GM21360 (cell line): ENCODE data around the gene C2CD3.

Source experiments
- ATAC-seq: cut with Tn5 transposase; IDR thresholded peaks from one replicate; pipeline ENCODE4 v1.9.1; 2021; ENCODE audit warnings: mild to moderate bottlenecking, moderate library complexity; ENCODE audit not compliant: unreplicated experiment

The C2CD3 gene

GRCh38 chr11:73965764-73966121 lies 205.1 kb downstream of the C2CD3 start:
- ATAC-seq = no peak

- ATAC-seq = no peak
These were observed 205.6 kb downstream of the C2CD3 start for GRCh38 chr11:73965076-73965763.

DNA sequence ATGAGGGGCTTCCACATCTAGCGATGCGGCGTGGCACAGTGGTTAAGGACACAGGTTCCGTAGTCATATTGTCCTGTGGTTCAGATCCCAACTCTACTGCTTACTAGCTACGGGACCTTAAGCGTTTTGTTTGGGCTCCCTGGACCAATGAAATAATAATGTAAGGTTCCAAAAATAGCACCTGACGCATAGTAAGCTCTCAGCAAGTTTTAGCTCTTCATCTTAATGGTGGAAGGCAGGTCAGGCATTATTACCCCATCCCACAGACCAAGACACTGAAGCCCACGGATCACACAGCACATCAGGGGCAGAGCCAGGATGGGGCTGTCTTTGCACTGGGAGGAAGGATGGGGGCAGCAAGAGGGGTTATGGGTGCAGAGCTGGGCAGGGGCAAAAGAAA lies 206.9 kb downstream of the C2CD3 start:
- no peak for ATAC-seq
